PC-9 (cell line): ENCODE measurements around the gene SLC10A7. TPM values are rescaled to one million over a fixed set of nuclear protein-coding genes. Genes with fewer than 3 reads are reported as not detected.

Source experiments
- BruUV-seq: library from RNA; stranded (reverse); fragments of 400-500 nt; replicated peaks from 2 replicates; lab custom pipeline; 2021; lab: Mats Ljungman, UMichigan
- CTCF ChIA-PET: fragments of 300-600 bp; sonication (Branson Sonifier 250); formaldehyde crosslinking; loops from one replicate; lab custom pipeline; 2022; ENCODE audit warnings: antibody characterized with exemption; lab: Charles Lee
- POLR2A ChIA-PET: fragments of 300-600 bp; sonication (Branson Sonifier 250); formaldehyde crosslinking; loops from one replicate; lab custom pipeline; 2022; ENCODE audit warnings: antibody characterized with exemption; ENCODE audit not compliant: unreplicated experiment; lab: Charles Lee
- DNase-seq, 2 experiments: peaks; one replicate each; pipeline versions ENCODE4 v3.0.0 to v3.0.0-alpha.2; 2015 to 2022; ENCODE audit warnings: mixed read lengths in 1 of 2
- H2AFZ ChIP-seq: fragments of 200-600 bp; sonication (generic); 2 replicates; pipeline ENCODE4 v1.8.1; 2017; ENCODE audit warnings: antibody characterized with exemption
- H3F3A ChIP-seq: fragments of 200-600 bp; sonication (generic); 2 replicates; pipeline ENCODE4 v1.8.1; 2017; ENCODE audit warnings: antibody characterized with exemption, mild to moderate bottlenecking, low read depth; ENCODE audit not compliant: insufficient read depth
- H3K27ac ChIP-seq: fragments of 200-600 bp; sonication (generic); 2 replicates; pipeline ENCODE4 v1.6.1; 2016; ENCODE audit warnings: mixed run types
- H3K27me3 ChIP-seq: fragments of 200-600 bp; sonication (generic); 2 replicates; pipeline ENCODE4 v1.6.1; 2016; ENCODE audit warnings: low read depth, mixed run types; ENCODE audit not compliant: insufficient read depth
- H3K36me3 ChIP-seq: fragments of 200-600 bp; sonication (generic); 2 replicates; pipeline ENCODE4 v1.6.1; 2016; ENCODE audit warnings: low read depth, mixed run types
- H3K4me1 ChIP-seq: fragments of 200-600 bp; sonication (generic); replicated peaks from 2 replicates; pipeline ENCODE4 v1.6.1; 2016; ENCODE audit warnings: mixed run types; ENCODE audit not compliant: insufficient read depth
- H3K4me2 ChIP-seq: fragments of 200-600 bp; sonication (generic); 2 replicates; pipeline ENCODE4 v1.6.1; 2017; ENCODE audit warnings: mixed run types
- H3K4me3 ChIP-seq: fragments of 200-600 bp; sonication (generic); 2 replicates; pipeline ENCODE4 v1.6.1; 2016; ENCODE audit warnings: mixed run types
- H3K79me2 ChIP-seq: fragments of 200-600 bp; sonication (generic); 2 replicates; pipeline ENCODE4 v1.6.1; 2017; ENCODE audit warnings: low read depth, mixed run types
- H3K9me2 ChIP-seq: fragments of 200-600 bp; sonication (generic); 2 replicates; pipeline ENCODE4 v1.8.1; 2017; ENCODE audit warnings: mild to moderate bottlenecking; ENCODE audit not compliant: insufficient read depth
- H3K9me3 ChIP-seq: fragments of 200-600 bp; sonication (generic); 2 replicates; pipeline ENCODE4 v1.8.1; 2016; ENCODE audit warnings: low read depth; ENCODE audit not compliant: insufficient read depth
- H4K20me1 ChIP-seq: fragments of 200-600 bp; sonication (generic); 2 replicates; pipeline ENCODE4 v1.8.1; 2017; ENCODE audit not compliant: insufficient read depth
- EZH2 ChIP-seq: fragments of 200-600 bp; sonication (generic); IDR thresholded peaks from 2 replicates; pipeline ENCODE4 v1.8.0; 2017; ENCODE audit warnings: antibody characterized with exemption, low read depth
- intact Hi-C: fragments of 100-400 bp; cut with micrococcal nuclease; formaldehyde crosslinking; loops from one replicate; pipeline ENCODE4 v1.10.0; 2022; ENCODE audit not compliant: unreplicated experiment
- total RNA-seq: library from RNA; stranded (reverse); gene quantifications from 2 replicates; pipeline ENCODE4 v1.2.3, GENCODE V29; 2021
- TF ChIP-seq, protein P1 (sequence below): fragments of 200-600 bp; sonication (generic); conservative IDR thresholded peaks from 2 replicates; pipeline ENCODE4 v1.6.1; 2017; ENCODE audit warnings: mixed run types, antibody characterized with exemption, mild to moderate bottlenecking, moderate library complexity

The SLC10A7 gene
- total RNA-seq, 1 experiment from 2014 or later = 11.4 TPM

DNA sequence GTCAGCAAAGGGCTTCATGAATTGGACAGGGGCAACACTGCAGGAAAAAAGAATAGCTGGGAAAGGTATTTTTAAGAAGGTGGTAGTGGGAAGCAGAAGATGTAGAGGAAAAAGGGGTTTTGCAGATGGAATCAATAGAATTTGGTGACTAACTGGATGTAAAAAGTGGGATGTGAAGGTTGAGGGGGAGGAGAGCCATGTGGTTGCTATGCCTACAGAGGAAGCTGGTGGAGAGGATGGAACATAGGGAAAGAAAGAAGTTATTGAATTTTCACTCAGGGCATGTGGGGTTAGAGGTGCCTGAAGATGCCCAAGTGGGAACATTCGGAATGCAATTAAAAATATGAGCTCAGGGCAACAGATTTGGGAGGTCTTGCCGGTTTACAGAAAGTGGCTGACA is 274.4 kb downstream of the SLC10A7 start:
- no peak overlapping the region for H3K4me2 ChIP-seq
- no peaks in the 10 kb centered on the region for H3K27me3 ChIP-seq
- no peak overlapping the region for H2AFZ ChIP-seq
- no peaks in the 10 kb centered on the region for H4K20me1 ChIP-seq
- no peaks in the 10 kb centered on the region for H3K9me3 ChIP-seq
- intact Hi-C loops = no loop called here
- no peak overlapping the region for H3K4me3 ChIP-seq
- no peaks in the 10 kb centered on the region for H3K36me3 ChIP-seq
- H3K27ac ChIP-seq = no peak overlapping the region
- H3F3A ChIP-seq = no peaks in the 10 kb centered on the region
- TF ChIP-seq EZH2 = no peak
- TF ChIP-seq, protein P1, sequence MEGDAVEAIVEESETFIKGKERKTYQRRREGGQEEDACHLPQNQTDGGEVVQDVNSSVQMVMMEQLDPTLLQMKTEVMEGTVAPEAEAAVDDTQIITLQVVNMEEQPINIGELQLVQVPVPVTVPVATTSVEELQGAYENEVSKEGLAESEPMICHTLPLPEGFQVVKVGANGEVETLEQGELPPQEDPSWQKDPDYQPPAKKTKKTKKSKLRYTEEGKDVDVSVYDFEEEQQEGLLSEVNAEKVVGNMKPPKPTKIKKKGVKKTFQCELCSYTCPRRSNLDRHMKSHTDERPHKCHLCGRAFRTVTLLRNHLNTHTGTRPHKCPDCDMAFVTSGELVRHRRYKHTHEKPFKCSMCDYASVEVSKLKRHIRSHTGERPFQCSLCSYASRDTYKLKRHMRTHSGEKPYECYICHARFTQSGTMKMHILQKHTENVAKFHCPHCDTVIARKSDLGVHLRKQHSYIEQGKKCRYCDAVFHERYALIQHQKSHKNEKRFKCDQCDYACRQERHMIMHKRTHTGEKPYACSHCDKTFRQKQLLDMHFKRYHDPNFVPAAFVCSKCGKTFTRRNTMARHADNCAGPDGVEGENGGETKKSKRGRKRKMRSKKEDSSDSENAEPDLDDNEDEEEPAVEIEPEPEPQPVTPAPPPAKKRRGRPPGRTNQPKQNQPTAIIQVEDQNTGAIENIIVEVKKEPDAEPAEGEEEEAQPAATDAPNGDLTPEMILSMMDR = no peak
- peaks cover 15% of the 10 kb centered on the region for H3K4me1 ChIP-seq
- CTCF ChIA-PET = no interaction called here
- no peak for DNase-seq
- POLR2A ChIA-PET = no interaction called here
- no peaks in the 10 kb centered on the region for H3K79me2 ChIP-seq
- H3K9me2 ChIP-seq = no peaks in the 10 kb centered on the region
- no TSS peak for BruUV-seq

DNA sequence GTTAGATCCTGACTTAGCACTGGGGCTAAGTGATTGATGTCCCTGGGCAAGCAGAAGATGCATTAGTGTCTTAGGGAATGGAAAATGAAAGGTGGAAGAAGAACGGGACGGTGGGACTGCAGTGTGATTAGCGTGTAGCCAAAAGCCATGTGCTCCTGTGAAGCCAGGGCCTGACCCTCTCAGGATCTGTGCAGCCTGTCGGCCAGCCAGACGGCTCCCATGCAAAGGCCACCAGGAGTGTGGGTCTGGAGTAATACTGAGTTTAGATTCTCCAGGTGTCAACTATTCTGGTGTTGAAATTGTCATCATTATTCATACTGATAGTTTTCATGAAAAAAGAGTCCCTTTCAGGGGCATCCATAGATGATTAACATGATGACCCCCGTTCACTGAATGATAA is 275.4 kb downstream of the SLC10A7 start:
- H3F3A ChIP-seq = peaks cover 5% of the 10 kb centered on the region; the same call in 1 of the 2 replicates
- ChIA-PET POLR2A (no interaction called here), CTCF (no interaction called here)
- TF ChIP-seq, protein P1 = no peak
- TF ChIP-seq EZH2 = no peak
- H3K27me3 ChIP-seq = no peaks in the 10 kb centered on the region
- H3K4me2 ChIP-seq = no peak overlapping the region
- H3K27ac ChIP-seq = no peak overlapping the region
- BruUV-seq = no TSS peak
- H3K79me2 ChIP-seq = no peaks in the 10 kb centered on the region
- no peak overlapping the region for H3K4me3 ChIP-seq
- H3K4me1 ChIP-seq = peaks cover 22% of the 10 kb centered on the region
- no peak for DNase-seq
- intact Hi-C loops = no loop called here
- H2AFZ ChIP-seq = no peak overlapping the region
- no peaks in the 10 kb centered on the region for H3K9me2 ChIP-seq
- H4K20me1 ChIP-seq = no peaks in the 10 kb centered on the region
- H3K36me3 ChIP-seq = no peaks in the 10 kb centered on the region
- no peaks in the 10 kb centered on the region for H3K9me3 ChIP-seq

DNA sequence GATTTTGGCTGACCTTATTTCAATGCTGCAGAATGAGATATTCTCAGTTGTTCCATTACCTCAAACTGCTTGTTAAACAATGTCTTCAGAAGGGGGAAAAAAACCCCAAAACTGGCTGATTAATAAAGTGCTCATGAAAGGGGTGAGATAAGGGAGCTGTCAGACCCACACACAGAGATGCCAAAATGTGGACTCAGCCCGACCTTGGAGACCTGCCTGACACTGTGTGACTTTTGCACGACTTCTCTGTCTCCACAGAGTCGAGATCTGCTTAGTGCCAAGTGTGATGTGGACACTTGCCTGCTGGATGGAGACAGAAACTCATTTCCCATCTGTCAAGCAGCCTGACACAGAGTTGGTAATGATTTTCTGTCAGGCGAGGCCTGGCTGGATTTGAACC is 275.9 kb downstream of the SLC10A7 start:
- BruUV-seq = no TSS peak
- H3K27me3 ChIP-seq = no peaks in the 10 kb centered on the region
- ChIA-PET POLR2A (no interaction called here), CTCF (no interaction called here)
- intact Hi-C loops = no loop called here
- no peak for TF ChIP-seq EZH2
- TF ChIP-seq, protein P1 = no peak
- no peaks in the 10 kb centered on the region for H4K20me1 ChIP-seq
- no peaks in the 10 kb centered on the region for H3K9me3 ChIP-seq
- H3F3A ChIP-seq = peaks cover 10% of the 10 kb centered on the region
- no peak overlapping the region for H2AFZ ChIP-seq
- H3K79me2 ChIP-seq = no peaks in the 10 kb centered on the region
- DNase-seq = no peak
- H3K4me2 ChIP-seq = no peak overlapping the region
- peaks cover 27% of the 10 kb centered on the region for H3K4me1 ChIP-seq
- no peaks in the 10 kb centered on the region for H3K9me2 ChIP-seq
- H3K36me3 ChIP-seq = no peaks in the 10 kb centered on the region
- no peak overlapping the region for H3K4me3 ChIP-seq
- H3K27ac ChIP-seq = no peak overlapping the region
